ENCODE measurements around the gene PICK1.

- TF ChIP-seq POLR2A (IDR thresholded peaks at IDR 0.05; ENCODE audit: low read depth, low read length), result no peak
- no peak for TF ChIP-seq TAF1 (IDR thresholded peaks at IDR 0.05; ENCODE audit: low read depth, low read length)
- TF ChIP-seq SPI1 (IDR thresholded peaks at IDR 0.05; ENCODE audit: low read depth, low read length), result no peak
- TF ChIP-seq POLR2AphosphoS5 (IDR thresholded peaks at IDR 0.05; ENCODE audit: low read depth, low read length), result no peak
- no peak for TF ChIP-seq POU2F2 (IDR thresholded peaks at IDR 0.05; ENCODE audit: low read depth, low read length)
Observed at GRCh38 chr22:38031491-38031890, 25.7 kb upstream of the PICK1 start.
